ENCODE results near the gene JAGN1.
A peak's percentile ranks its signal among the peaks of the same experiment; 100 is the strongest.
"Not testable (repeated sequence)": the region's sequence is repeated elsewhere in the genome, so short reads cannot be mapped to it uniquely, and the experiment has no call there.

Gene JAGN1

GRCh38 chr3:9867106-9867505 lies 23.3 kb upstream of the JAGN1 start:
- DNase-seq (ENCODE audit: low spot score) = no peak

DNA sequence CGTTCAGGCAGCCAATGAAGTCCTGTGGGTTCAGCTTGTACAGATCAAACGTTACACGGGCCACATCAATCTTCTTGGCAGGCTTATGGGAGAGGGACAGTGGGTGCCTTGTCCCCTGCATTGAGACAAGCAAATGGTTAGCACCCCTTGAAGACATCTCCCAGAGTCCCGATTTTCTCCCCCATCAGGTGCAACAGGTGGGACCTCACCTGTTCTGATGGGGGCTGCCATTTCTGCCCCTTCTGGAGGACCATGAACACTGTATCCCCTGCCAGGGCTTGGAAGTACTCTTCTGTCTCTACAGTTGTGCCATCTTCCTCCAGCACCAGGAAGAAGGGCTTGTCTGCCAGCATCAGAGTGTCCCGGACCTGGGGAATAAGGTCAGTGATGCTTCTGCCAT lies 20.5 kb upstream of the JAGN1 start:
- no peak for DNase-seq (ENCODE audit: low spot score)

DNA sequence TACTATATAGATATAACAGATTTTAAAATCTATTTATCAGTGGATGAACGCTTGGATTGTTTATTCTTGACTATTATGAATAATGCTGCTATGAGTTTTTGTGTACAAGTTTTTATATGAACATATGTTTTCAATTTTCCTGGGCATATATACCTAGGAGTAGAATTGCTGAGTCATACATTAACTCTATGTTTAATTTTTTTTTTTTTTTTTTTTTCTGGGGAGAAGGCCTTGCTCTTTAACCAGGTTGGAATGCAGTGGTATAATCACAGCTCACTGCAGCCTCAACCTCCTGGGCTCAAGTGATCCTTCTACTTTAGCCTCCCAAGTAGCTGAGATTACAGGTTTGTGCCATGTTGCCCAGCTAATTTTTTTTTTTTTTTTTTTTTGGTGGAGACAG lies 19.4 kb upstream of the JAGN1 start:
- no peak for DNase-seq (ENCODE audit: low spot score)

- not testable (repeated sequence) for DNase-seq (ENCODE audit: low spot score)
Measured at GRCh38 chr3:9872067-9872466, 18.3 kb upstream of the JAGN1 start.

DNA sequence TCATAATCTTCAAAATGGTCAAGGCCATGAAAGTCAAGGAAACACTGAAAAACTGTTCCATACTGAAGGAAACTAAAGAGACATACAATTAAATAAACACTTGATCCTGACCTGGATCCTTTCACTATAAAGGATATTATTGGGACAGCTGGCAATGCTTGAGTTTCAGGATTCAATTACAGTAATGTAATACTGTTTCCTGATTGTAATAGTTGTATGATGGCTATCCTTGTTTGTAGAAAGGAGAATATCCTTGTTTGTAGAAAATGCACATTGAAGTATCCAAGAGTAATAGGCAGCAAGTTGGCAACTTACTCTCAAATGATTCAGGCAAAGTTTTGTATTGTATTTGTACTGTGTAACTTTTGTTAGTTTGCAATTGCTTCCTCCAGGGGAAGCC lies 15.0 kb upstream of the JAGN1 start:
- no peak for DNase-seq (ENCODE audit: low spot score)

GRCh38 chr3:9876255-9876654 lies 14.2 kb upstream of the JAGN1 start:
- not testable (repeated sequence) for DNase-seq (ENCODE audit: low spot score)

- DNase-seq (ENCODE audit: low spot score) = no peak
Measured at GRCh38 chr3:9876991-9877390, 13.4 kb upstream of the JAGN1 start.

DNA sequence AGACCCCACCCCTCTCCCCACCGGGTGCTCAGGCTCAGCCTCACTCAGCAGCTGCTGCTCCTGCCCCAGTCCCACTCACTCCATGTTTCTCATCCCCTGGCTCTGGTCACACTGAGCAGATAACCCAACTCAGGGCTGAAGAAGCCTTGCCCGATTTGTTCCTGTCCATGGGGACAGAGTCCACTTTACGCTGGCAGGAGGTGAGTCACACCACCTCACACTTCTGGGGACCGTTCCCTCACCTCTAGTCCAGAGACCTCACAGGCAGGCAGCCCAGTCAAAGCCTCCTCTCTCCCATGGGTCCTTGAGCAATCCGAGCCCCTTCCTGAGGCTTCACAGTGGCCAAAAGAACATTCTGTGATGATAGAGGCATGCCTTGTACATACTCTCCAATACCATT lies 11.7 kb upstream of the JAGN1 start:
- DNase-seq (ENCODE audit: low spot score) = no peak

DNA sequence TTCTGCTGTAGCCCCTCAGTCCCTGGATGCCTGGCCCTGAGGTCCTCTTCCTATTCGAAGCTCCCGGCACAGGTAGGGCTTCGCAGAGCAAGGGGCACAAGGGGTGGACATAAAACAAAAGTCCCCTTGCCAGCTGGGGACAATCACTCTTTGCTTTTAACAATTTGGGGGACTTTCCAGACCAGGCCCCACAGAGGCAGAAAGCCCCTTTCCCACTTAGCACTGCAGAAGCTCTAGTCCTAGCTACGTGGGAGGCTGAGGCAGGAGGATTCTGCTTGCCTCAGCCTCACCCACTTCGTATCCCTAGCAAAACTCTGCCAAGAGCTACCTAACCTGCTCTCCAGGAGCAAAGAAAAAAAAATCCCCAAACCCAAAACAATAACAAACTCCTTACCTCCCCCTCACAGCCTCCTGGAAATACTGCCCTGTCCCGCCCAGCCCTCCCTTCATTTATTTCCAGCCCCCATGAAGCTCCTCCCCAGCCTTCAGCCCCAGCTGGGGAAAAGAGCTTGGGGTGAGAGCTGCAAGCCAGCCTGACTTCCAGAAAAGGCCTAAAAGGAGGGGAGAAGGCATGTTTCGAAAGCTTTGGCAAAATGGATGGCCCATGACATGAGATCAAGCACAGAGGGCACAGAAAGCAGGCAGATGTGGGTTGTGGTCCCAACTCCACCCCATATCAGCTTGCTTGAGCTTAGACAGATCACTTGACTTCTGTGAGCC lies 10.4 kb upstream of the JAGN1 start, which contains the start of gene CIDEC:
TSS of gene CIDEC (minus strand) at position 424 of the 720 bp plus-strand sequence. CDS start 1,767 bp downstream, outside the sequence.
- DNase-seq (ENCODE audit: low spot score) = no peak

- DNase-seq (ENCODE audit: low spot score) = no peak
Measured at GRCh38 chr3:9881441-9881840, 9.0 kb upstream of the JAGN1 start.

DNA sequence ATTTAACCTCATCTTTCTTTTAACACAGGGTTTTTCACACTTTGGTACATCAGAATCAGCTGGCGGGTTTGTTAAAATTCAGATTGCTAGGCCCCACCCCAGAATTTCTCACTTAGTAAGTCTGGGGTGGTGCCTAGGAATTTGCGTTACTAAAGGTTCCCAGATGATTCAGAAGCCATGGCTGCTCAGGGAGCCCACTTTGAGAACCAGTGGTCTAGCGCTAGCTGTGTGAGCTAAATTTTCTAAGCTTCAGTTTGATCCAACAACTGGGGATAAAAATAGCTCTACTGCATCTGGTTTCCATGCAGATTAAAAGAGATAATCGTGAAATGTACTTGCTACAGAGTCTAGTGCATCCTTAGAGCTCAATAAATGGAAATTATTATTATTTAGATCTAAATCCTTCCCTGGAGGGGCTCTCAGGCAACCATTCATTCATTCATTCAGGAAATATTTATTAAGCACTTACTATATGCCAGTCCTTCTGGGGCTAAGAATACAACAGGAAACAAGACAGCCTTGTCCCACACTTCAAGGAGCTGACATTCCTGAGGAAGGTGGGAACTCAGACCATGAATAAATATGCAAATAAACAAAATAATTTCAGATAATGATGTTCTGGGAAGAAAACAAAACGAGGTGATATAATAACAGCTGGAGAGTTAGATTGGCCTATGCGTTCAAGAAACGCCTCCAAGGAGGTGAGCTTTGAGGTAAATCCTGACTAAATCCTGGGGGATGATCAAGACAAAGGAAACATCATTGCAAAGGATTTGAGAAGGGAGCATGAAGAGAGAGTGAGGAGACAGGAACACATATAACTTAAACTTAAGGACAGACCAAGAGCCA lies 6.5 kb upstream of the JAGN1 start:
- DNase-seq (ENCODE audit: low spot score) = no peak

DNA sequence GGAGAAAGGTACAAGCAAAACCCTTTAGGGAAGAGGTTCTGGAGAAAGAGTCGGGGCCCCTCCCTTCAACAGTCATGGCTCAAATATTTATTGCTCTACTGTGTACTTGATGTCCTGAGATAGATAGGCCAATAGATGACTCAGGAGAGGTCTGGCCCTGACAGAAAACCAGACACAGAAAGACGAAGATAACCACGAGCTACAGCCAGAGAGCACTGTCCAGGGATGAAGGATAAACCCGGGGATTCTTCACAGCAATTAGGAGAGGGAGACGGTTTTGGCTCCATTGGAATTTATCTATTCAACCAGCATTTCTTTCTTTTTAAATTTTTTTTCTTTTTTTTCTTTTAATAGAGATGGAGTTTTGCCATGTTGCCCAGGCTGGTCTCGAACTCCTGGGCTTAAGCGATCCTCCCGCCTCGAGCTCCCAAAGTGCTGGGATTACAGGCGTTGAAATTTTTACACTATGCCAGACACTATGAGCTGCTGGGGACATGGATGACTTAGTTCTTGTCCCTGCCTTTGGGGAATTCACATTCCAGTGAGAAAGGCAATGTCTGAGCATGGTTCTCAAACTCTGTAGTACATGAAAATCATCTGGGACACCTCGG lies 5.8 kb upstream of the JAGN1 start:
- DNase-seq (ENCODE audit: low spot score) = peak; percentile 84

GRCh38 chr3:9886328-9886727 lies 4.1 kb upstream of the JAGN1 start:
- DNase-seq (ENCODE audit: low spot score) = no peak

DNA sequence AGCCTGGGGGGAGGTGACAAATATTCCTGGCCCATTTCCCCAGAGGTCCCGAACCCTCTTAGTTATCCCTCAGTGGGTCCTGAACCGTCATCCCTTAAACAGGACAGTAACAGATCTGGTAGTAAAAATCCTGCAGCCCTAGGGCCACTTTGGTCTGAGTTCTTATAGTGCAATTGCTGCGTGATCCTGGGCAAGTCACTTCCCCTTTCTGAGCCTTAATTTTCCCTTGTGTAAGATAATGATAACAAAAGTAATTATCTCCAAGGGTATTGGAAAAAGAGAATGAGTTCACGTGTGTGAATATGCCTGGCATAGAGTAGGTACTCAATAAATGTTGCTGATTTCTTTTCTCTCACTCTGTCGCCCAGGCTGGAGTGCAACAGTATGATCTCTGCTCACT lies 2.9 kb upstream of the JAGN1 start:
- DNase-seq (ENCODE audit: low spot score) = no peak

DNA sequence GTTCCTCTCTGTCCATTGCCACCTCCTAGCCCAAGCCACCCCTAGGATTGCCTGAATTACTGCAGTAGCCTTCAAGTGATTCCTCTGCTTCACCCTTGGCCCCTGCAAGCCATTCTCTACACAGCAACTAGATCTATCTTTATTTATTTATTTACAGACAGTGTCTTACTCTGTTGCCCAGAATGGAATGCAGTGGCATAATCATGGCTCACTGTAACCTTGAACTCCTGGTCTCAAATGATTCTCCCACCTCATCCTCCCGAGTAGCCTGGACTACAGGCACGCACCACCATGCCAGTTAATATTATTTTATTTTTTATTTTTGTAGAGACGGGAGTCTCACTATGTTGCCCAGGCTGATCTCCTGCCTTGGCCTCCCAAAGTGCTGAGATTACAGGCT lies 1.9 kb upstream of the JAGN1 start:
- no peak for DNase-seq (ENCODE audit: low spot score)

- no peak for DNase-seq (ENCODE audit: low spot score)
Measured at GRCh38 chr3:9889405-9889804, 1.0 kb upstream of the JAGN1 start.

- DNase-seq (ENCODE audit: low spot score) = no peak
Measured at GRCh38 chr3:9891072-9891622, 737 bp downstream of the JAGN1 start.

- no peak for DNase-seq (ENCODE audit: low spot score)
Measured at GRCh38 chr3:9893739-9894138, 3.3 kb downstream of the JAGN1 start.

GRCh38 chr3:9895715-9896114 lies 5.3 kb downstream of the JAGN1 start:
- not testable (repeated sequence) for DNase-seq (ENCODE audit: low spot score)

- not testable (repeated sequence) for DNase-seq (ENCODE audit: low spot score)
Measured at GRCh38 chr3:9896755-9897407, 6.5 kb downstream of the JAGN1 start.

- DNase-seq (ENCODE audit: low spot score) = peak; percentile 65
Measured at GRCh38 chr3:9897408-9898372, 7.3 kb downstream of the JAGN1 start.

All from RKO (cell line).